ENCODE results near the gene C1orf159.

Gene C1orf159

GRCh38 chr1:1086911-1087341 is 29.0 kb downstream of the C1orf159 start:
- H3K9me3 ChIP-seq (ENCODE audit: control insufficient read depth, low read length), result no peaks in the 10 kb centered on the region
- no peaks in the 10 kb centered on the region for H3K4me1 ChIP-seq (ENCODE audit: control insufficient read depth, insufficient read depth, low read length)
- no peaks in the 10 kb centered on the region for H3K36me3 ChIP-seq (ENCODE audit: control insufficient read depth, insufficient read depth, low read length, severe bottlenecking)
- no peaks in the 10 kb centered on the region for H3K27me3 ChIP-seq (replicated peaks; ENCODE audit: control insufficient read depth, insufficient read depth, low read length)
- no peak for DNase-seq (ENCODE audit: low read depth)
- no peak overlapping the region for H3K4me3 ChIP-seq (ENCODE audit: low read length)
- no peak overlapping the region for H3K9ac ChIP-seq (ENCODE audit: low read length)

- no peaks in the 10 kb centered on the region for H3K36me3 ChIP-seq (ENCODE audit: control insufficient read depth, insufficient read depth, low read length, severe bottlenecking)
- H3K4me1 ChIP-seq (ENCODE audit: control insufficient read depth, insufficient read depth, low read length), result no peaks in the 10 kb centered on the region
- no peak for DNase-seq (ENCODE audit: low read depth)
- no peaks in the 10 kb centered on the region for H3K27me3 ChIP-seq (replicated peaks; ENCODE audit: control insufficient read depth, insufficient read depth, low read length)
- H3K9me3 ChIP-seq (ENCODE audit: control insufficient read depth, low read length), result no peaks in the 10 kb centered on the region
- H3K9ac ChIP-seq (ENCODE audit: low read length), result no peak overlapping the region
- no peak overlapping the region for H3K4me3 ChIP-seq (ENCODE audit: low read length)
These were observed 29.7 kb downstream of the C1orf159 start for GRCh38 chr1:1085911-1086841.

GRCh38 chr1:1085171-1085841 is 30.6 kb downstream of the C1orf159 start:
- DNase-seq (ENCODE audit: low read depth), result no peak
- Histone ChIP-seq H3K4me3 (ENCODE audit: low read length) (no peak overlapping the region), H3K27me3 (replicated peaks; ENCODE audit: control insufficient read depth, insufficient read depth, low read length) (no peaks in the 10 kb centered on the region), H3K9ac (ENCODE audit: low read length) (no peak overlapping the region), H3K4me1 (ENCODE audit: control insufficient read depth, insufficient read depth, low read length) (peaks cover 1% of the 10 kb centered on the region), H3K9me3 (ENCODE audit: control insufficient read depth, low read length) (no peaks in the 10 kb centered on the region), H3K36me3 (ENCODE audit: control insufficient read depth, insufficient read depth, low read length, severe bottlenecking) (no peaks in the 10 kb centered on the region)

- no peak for DNase-seq (ENCODE audit: low read depth)
- Histone ChIP-seq H3K4me1 (ENCODE audit: control insufficient read depth, insufficient read depth, low read length) (peaks cover 8% of the 10 kb centered on the region), H3K9me3 (ENCODE audit: control insufficient read depth, low read length) (no peaks in the 10 kb centered on the region), H3K27me3 (replicated peaks; ENCODE audit: control insufficient read depth, insufficient read depth, low read length) (no peaks in the 10 kb centered on the region), H3K9ac (ENCODE audit: low read length) (no peak overlapping the region), H3K4me3 (ENCODE audit: low read length) (no peak overlapping the region), H3K36me3 (ENCODE audit: control insufficient read depth, insufficient read depth, low read length, severe bottlenecking) (no peaks in the 10 kb centered on the region)
These were observed 31.3 kb downstream of the C1orf159 start for GRCh38 chr1:1084372-1085170.

- Histone ChIP-seq H3K4me3 (ENCODE audit: low read length) (no peak overlapping the region), H3K4me1 (ENCODE audit: control insufficient read depth, insufficient read depth, low read length) (peaks cover 11% of the 10 kb centered on the region), H3K9me3 (ENCODE audit: control insufficient read depth, low read length) (no peaks in the 10 kb centered on the region), H3K36me3 (ENCODE audit: control insufficient read depth, insufficient read depth, low read length, severe bottlenecking) (no peaks in the 10 kb centered on the region), H3K9ac (ENCODE audit: low read length) (no peak overlapping the region), H3K27me3 (replicated peaks; ENCODE audit: control insufficient read depth, insufficient read depth, low read length) (no peaks in the 10 kb centered on the region)
- DNase-seq (ENCODE audit: low read depth), result no peak
These were observed 32.2 kb downstream of the C1orf159 start for GRCh38 chr1:1083416-1084371.

- DNase-seq (ENCODE audit: low read depth), result no peak
- no peaks in the 10 kb centered on the region for H3K27me3 ChIP-seq (replicated peaks; ENCODE audit: control insufficient read depth, insufficient read depth, low read length)
These were observed 33.0 kb downstream of the C1orf159 start for GRCh38 chr1:1082776-1083415.

GRCh38 chr1:1082239-1082775 is 33.6 kb downstream of the C1orf159 start:
- DNase-seq (ENCODE audit: low read depth), result no peak
- Histone ChIP-seq H3K36me3 (ENCODE audit: control insufficient read depth, insufficient read depth, low read length, severe bottlenecking) (no peaks in the 10 kb centered on the region), H3K4me1 (ENCODE audit: control insufficient read depth, insufficient read depth, low read length) (peaks cover 11% of the 10 kb centered on the region), H3K4me3 (ENCODE audit: low read length) (no peak overlapping the region), H3K9ac (ENCODE audit: low read length) (no peak overlapping the region), H3K27me3 (replicated peaks; ENCODE audit: control insufficient read depth, insufficient read depth, low read length) (no peaks in the 10 kb centered on the region), H3K9me3 (ENCODE audit: control insufficient read depth, low read length) (no peaks in the 10 kb centered on the region)

More at GRCh38 chr1:1082776-1083415, 33.0 kb downstream of the C1orf159 start:
- Histone ChIP-seq H3K9me3 (ENCODE audit: control insufficient read depth, low read length) (no peaks in the 10 kb centered on the region), H3K4me3 (ENCODE audit: low read length) (no peak overlapping the region), H3K9ac (ENCODE audit: low read length) (no peak overlapping the region), H3K36me3 (ENCODE audit: control insufficient read depth, insufficient read depth, low read length, severe bottlenecking) (no peaks in the 10 kb centered on the region), H3K4me1 (ENCODE audit: control insufficient read depth, insufficient read depth, low read length) (peaks cover 11% of the 10 kb centered on the region)

- Histone ChIP-seq H3K4me3 (ENCODE audit: low read length) (no peak overlapping the region), H3K9ac (ENCODE audit: low read length) (no peak overlapping the region), H3K4me1 (ENCODE audit: control insufficient read depth, insufficient read depth, low read length) (peaks cover 11% of the 10 kb centered on the region), H3K36me3 (ENCODE audit: control insufficient read depth, insufficient read depth, low read length, severe bottlenecking) (no peaks in the 10 kb centered on the region), H3K9me3 (ENCODE audit: control insufficient read depth, low read length) (no peaks in the 10 kb centered on the region), H3K27me3 (replicated peaks; ENCODE audit: control insufficient read depth, insufficient read depth, low read length) (no peaks in the 10 kb centered on the region)
- DNase-seq (ENCODE audit: low read depth), result no peak
These were observed 34.3 kb downstream of the C1orf159 start for GRCh38 chr1:1081311-1082238.

- no peaks in the 10 kb centered on the region for H3K9me3 ChIP-seq (ENCODE audit: control insufficient read depth, low read length)
- DNase-seq (ENCODE audit: low read depth), result no peak
- H3K4me3 ChIP-seq (ENCODE audit: low read length), result no peak overlapping the region
- no peaks in the 10 kb centered on the region for H3K36me3 ChIP-seq (ENCODE audit: control insufficient read depth, insufficient read depth, low read length, severe bottlenecking)
- no peaks in the 10 kb centered on the region for H3K27me3 ChIP-seq (replicated peaks; ENCODE audit: control insufficient read depth, insufficient read depth, low read length)
- peaks cover 11% of the 10 kb centered on the region for H3K4me1 ChIP-seq (ENCODE audit: control insufficient read depth, insufficient read depth, low read length)
- no peak overlapping the region for H3K9ac ChIP-seq (ENCODE audit: low read length)
These were observed 35.0 kb downstream of the C1orf159 start for GRCh38 chr1:1080951-1081310.
